Subcutaneous abdominal adipose tissue (tissue), 5 donors: ENCODE data around the gene LAMB1.
"Not testable (repeated sequence)": the region's sequence is repeated elsewhere in the genome, so short reads cannot be mapped to it uniquely, and the experiment has no call there.

ENCODE experiments used
- H3K27ac ChIP-seq: one replicate; pipeline ENCODE4 v1.7.0; 2013; ENCODE audit warnings: low read depth, mild to moderate bottlenecking, inconsistent platforms, low read length, moderate library complexity
- H3K27me3 ChIP-seq, 5 donors: one replicate each; pipeline ENCODE4 v1.7.0; 2013; ENCODE audit warnings: low read length in 5 of 5, inconsistent platforms in 1 of 5; ENCODE audit not compliant: control insufficient read depth in 5 of 5, insufficient read depth in 4 of 5
- H3K36me3 ChIP-seq, 5 donors: one replicate each; pipeline ENCODE4 v1.7.0; 2013; ENCODE audit warnings: low read length in 5 of 5; ENCODE audit not compliant: control insufficient read depth in 5 of 5, insufficient read depth in 5 of 5
- H3K4me1 ChIP-seq, 5 donors: one replicate each; pipeline ENCODE4 v1.7.0; 2013; ENCODE audit warnings: low read length in 5 of 5, mild to moderate bottlenecking in 3 of 5, moderate library complexity in 1 of 5; ENCODE audit not compliant: control insufficient read depth in 5 of 5, insufficient read depth in 5 of 5
- H3K4me3 ChIP-seq, 5 donors: one replicate each; pipeline ENCODE4 v1.7.0; 2013; ENCODE audit warnings: low read length in 5 of 5, low read depth in 1 of 5
- H3K9ac ChIP-seq, 5 donors: one replicate each; pipeline ENCODE4 v1.7.0; 2013; ENCODE audit warnings: low read length in 5 of 5, mild to moderate bottlenecking in 4 of 5, moderate library complexity in 3 of 5
- H3K9me3 ChIP-seq, 5 donors: one replicate each; pipeline ENCODE4 v1.7.0; 2013; ENCODE audit warnings: low read length in 5 of 5; ENCODE audit not compliant: control insufficient read depth in 5 of 5
- donor health status: healthy.
- donor health status: healthy.
- donor health status: healthy.
- donor health status: healthy.
- donor health status: healthy.

Gene LAMB1

DNA sequence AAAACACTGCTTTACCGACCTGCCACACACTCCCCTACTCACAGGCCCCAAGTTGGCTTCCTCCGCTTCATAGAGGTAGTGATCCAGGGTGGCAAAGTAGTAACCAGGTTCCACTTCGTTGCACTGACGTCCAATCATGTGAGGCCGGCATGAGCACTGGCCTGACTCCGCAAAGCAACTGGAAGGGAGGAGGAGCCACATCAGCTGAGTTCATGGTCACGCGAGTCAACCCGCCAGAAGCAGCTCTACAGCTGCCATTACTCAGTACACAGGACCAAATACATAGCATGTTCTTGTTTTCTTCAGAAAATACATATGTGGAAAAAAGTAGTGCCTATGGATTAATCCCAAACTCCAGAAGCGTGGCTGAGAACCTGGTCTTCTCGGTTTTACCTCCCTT, 38.5 kb downstream of the LAMB1 start:
- Histone ChIP-seq H3K4me1 (peaks cover 0 to 31% (median 26%) of the 10 kb centered on the region in 5 donors), H3K4me3 (no peak overlapping the region), H3K36me3 (peaks cover 5 to 54% (median 42%) of the 10 kb centered on the region in 5 donors)

GRCh38 chr7:107962817-107963216, 40.1 kb downstream of the LAMB1 start:
- no peaks in the 10 kb centered on the region for H3K9me3 ChIP-seq
- peaks cover 4 to 43% (median 39%) of the 10 kb centered on the region in 5 donors for H3K4me1 ChIP-seq
- no peak overlapping the region for H3K9ac ChIP-seq
- no peaks in the 10 kb centered on the region for H3K27me3 ChIP-seq
- H3K27ac ChIP-seq, result no peak overlapping the region
- no peak overlapping the region for H3K4me3 ChIP-seq
- peaks cover 5 to 56% (median 50%) of the 10 kb centered on the region in 5 donors for H3K36me3 ChIP-seq

More for the DNA sequence above, 38.5 kb downstream of the LAMB1 start:
- no peak overlapping the region for H3K27ac ChIP-seq
- no peak overlapping the region for H3K9ac ChIP-seq
- H3K9me3 ChIP-seq, result no peaks in the 10 kb centered on the region
- no peaks in the 10 kb centered on the region for H3K27me3 ChIP-seq

DNA sequence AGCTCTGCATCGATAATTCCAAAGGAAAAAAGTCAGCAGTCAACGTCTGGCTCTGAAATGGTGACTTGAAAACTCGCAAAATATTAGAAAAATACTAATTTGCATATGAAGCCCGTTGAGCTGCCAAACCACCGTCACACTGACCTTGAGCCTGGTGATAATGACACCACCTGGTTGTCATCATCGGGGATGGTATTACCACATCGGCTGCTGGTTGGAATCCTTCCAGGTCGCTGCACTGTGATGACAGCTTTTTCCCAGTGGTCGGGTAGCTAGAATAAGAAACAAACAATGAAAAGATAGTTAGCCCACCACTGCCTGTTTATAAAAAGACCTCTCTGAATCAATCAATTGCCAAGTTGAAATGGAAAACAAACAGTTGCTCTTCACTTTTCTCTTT, 41.6 kb downstream of the LAMB1 start:
- peaks cover 5 to 60% (median 50%) of the 10 kb centered on the region in 5 donors for H3K36me3 ChIP-seq

GRCh38 chr7:107960272-107960671, 42.7 kb downstream of the LAMB1 start:
- Histone ChIP-seq H3K27ac (peak overlapping the region; percentile 79), H3K27me3 (no peaks in the 10 kb centered on the region), H3K4me3 (no peak overlapping the region), H3K9ac (no peak overlapping the region), H3K36me3 (peaks cover 5 to 67% (median 57%) of the 10 kb centered on the region in 5 donors), H3K9me3 (no peaks in the 10 kb centered on the region), H3K4me1 (peaks cover 4 to 47% (median 38%) of the 10 kb centered on the region in 5 donors)

More for the DNA sequence above, 41.6 kb downstream of the LAMB1 start:
- no peaks in the 10 kb centered on the region for H3K9me3 ChIP-seq
- H3K4me3 ChIP-seq, result no peak overlapping the region
- H3K27me3 ChIP-seq, result no peaks in the 10 kb centered on the region
- peaks cover 4 to 47% (median 38%) of the 10 kb centered on the region in 5 donors for H3K4me1 ChIP-seq
- H3K9ac ChIP-seq, result peak overlapping the region in 1 of 5 donors; percentile 49
- H3K27ac ChIP-seq, result peak overlapping the region; percentile 79

GRCh38 chr7:107959527-107959898, 43.4 kb downstream of the LAMB1 start:
- Histone ChIP-seq H3K9ac (no peak overlapping the region), H3K4me1 (peaks cover 4 to 47% (median 38%) of the 10 kb centered on the region in 5 donors), H3K27ac (peak overlapping the region; percentile 79)

DNA sequence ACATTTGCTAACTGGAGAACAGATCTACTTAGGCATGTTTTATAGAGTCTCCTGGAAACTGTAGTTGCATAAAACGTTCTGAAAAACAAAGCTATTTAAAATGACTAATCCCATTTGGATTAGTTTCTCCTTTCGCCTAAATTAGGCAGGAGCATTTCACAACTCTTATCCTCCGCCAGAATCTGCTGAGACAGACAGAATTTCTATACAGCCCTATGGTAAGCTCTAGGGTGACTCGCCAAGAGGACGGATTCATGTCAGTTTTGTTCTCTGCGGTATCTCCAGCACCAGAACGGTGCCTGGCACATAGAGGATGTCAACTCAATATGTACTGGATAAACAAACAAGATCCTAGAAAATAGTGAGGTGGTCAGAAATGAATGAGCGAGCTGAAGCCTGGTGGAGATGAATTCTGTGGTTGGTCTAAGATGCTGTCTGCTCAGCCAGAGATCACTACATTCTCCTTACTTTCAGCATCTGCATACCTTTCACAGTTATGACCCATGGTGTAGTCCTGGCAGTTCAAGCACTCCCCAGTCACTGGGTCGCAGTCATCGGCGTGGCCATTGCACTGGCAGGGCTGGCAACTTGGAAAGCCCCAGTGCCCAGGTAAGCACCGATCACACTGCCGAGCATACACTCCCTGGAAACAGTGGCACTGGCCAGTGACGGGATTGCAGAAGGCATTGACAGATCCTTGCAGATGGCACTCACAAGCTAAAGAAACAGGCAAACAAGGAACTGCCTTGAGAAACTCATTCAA, 44.0 kb downstream of the LAMB1 start:
- Histone ChIP-seq H3K27me3 (no peaks in the 10 kb centered on the region), H3K4me3 (peak overlapping the region in 2 of 5 donors; percentile 2 to 33), H3K9ac (peak overlapping the region in 1 of 5 donors; percentile 70), H3K36me3 (peaks cover 5 to 63% (median 51%) of the 10 kb centered on the region in 5 donors), H3K27ac (peak overlapping the region; percentile 79), H3K9me3 (no peaks in the 10 kb centered on the region), H3K4me1 (peaks cover 4 to 49% (median 39%) of the 10 kb centered on the region in 5 donors)

More at GRCh38 chr7:107959527-107959898, 43.4 kb downstream of the LAMB1 start:
- peak overlapping the region in 1 of 5 donors; percentile 2 for H3K4me3 ChIP-seq
- H3K27me3 ChIP-seq, result no peaks in the 10 kb centered on the region
- no peaks in the 10 kb centered on the region for H3K9me3 ChIP-seq
- H3K36me3 ChIP-seq, result peaks cover 5 to 67% (median 55%) of the 10 kb centered on the region in 5 donors

DNA sequence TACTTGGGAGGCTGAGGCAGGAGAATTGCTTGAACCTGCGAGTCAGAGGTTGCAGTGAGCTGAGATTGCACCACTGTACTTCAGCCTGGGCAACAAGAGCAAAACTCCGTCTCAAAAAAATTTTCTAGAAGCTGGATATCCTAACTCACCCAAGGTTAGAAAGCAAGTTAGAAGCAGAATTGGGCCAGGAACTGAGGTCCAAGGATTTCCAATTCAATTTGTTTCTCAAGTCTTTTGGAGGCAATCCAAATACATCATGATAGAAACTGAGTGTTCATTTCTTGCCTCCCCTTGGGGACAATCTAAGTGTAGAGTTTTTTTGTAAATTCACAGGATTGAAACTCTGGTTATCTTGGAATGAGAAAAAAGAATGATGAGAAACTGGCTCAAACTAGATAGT, 45.5 kb downstream of the LAMB1 start:
- H3K27me3 ChIP-seq, result no peaks in the 10 kb centered on the region
- no peaks in the 10 kb centered on the region for H3K9me3 ChIP-seq
- H3K36me3 ChIP-seq, result peaks cover 0 to 64% (median 59%) of the 10 kb centered on the region in 5 donors
- H3K9ac ChIP-seq, result peak overlapping the region in 1 of 5 donors; percentile 70
- no peak overlapping the region for H3K4me3 ChIP-seq
- H3K27ac ChIP-seq, result peak overlapping the region; percentile 79
- H3K4me1 ChIP-seq, result peaks cover 4 to 55% (median 47%) of the 10 kb centered on the region in 5 donors

GRCh38 chr7:107956950-107957349, 46.0 kb downstream of the LAMB1 start:
- peaks cover 4 to 55% (median 47%) of the 10 kb centered on the region in 5 donors for H3K4me1 ChIP-seq
- H3K36me3 ChIP-seq, result peaks cover 0 to 65% (median 60%) of the 10 kb centered on the region in 5 donors
- H3K27ac ChIP-seq, result peak overlapping the region; percentile 79
- not testable (repeated sequence) for H3K27me3 ChIP-seq, H3K9ac ChIP-seq, H3K9me3 ChIP-seq, H3K4me3 ChIP-seq

- no peak overlapping the region for H3K4me3 ChIP-seq
- H3K4me1 ChIP-seq, result peaks cover 4 to 43% (median 37%) of the 10 kb centered on the region in 5 donors
- H3K27me3 ChIP-seq, result no peaks in the 10 kb centered on the region
- no peak overlapping the region for H3K27ac ChIP-seq
- H3K9me3 ChIP-seq, result no peaks in the 10 kb centered on the region
- peaks cover 4 to 69% (median 61%) of the 10 kb centered on the region in 5 donors for H3K36me3 ChIP-seq
- H3K9ac ChIP-seq, result no peak overlapping the region
Observed at GRCh38 chr7:107955394-107955793, 47.6 kb downstream of the LAMB1 start.

DNA sequence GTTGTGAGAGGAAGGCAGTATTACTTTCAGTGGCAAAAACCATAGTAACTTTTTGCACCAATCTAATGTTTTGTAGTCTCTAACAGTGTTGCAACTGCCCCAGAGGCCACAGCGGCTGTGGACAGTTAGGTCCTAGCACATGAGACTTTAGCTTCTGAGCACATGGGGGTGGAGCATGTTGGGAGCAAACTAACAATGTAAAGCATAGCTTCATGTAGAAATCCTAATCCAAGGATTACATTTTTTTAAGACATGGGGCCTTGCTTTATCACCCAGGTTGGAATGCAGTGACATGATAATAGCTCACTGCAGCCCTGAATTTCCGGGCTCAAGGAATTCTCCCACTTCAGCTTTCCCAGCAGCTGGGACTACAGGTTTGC, 49.0 kb downstream of the LAMB1 start:
- Histone ChIP-seq H3K27ac (peak overlapping the region; percentile 47), H3K9ac (no peak overlapping the region), H3K4me1 (peaks cover 0 to 36% (median 31%) of the 10 kb centered on the region in 5 donors), H3K36me3 (peaks cover 4 to 58% (median 47%) of the 10 kb centered on the region in 5 donors), H3K9me3 (no peaks in the 10 kb centered on the region), H3K27me3 (no peaks in the 10 kb centered on the region), H3K4me3 (no peak overlapping the region)
